AG08395 (cell line): ENCODE data around the gene IFT88.
A peak's percentile ranks its signal among the peaks of the same experiment; 100 is the strongest.

ENCODE experiments used
- DNase-seq: peaks from one replicate; pipeline ENCODE4 v3.0.0; 2012; ENCODE audit warnings: mixed read lengths, low spot score

The IFT88 gene

GRCh38 chr13:20566468-20566897, 474 bp upstream of the IFT88 start:
- no peak for DNase-seq

GRCh38 chr13:20567881-20568528, 1.0 kb downstream of the IFT88 start:
- DNase-seq = no peak

DNA sequence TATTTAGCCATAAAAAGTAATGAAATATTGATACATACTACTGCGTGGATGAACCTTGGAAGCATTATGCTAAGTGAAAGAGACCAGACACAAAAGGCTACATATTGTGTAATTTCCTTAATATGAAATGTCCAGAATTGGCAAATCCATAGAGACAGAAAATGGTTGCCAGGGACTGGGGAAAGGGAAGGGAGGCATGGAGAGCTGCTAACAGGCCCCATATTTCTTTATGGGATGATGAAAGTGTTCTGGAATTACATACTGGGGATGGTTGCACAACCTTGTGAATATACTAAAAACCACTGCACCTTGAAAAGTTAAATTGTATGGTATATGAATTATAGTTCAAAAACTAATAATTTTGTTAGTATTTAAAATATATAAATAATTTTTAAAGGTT, 3.6 kb downstream of the IFT88 start:
- DNase-seq = no peak

DNA sequence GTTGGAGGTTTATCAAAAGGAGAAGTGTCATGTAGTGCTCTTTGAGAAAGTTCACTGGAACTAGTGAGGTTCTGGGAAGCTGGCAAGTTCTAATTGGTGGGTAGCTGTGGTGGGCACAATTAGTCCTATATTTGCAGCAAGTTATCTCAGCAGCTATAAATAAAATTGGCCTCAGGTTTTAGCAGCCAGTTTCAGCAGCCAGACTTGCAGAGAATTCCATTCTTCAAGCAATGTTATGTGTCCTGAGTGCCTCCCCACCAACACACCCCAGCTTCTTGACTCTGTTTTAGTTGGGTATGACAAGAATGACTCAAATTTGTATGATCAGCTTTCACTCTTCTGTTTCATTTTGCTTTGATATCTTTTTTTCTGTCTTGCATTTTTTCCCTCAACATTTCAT, 4.7 kb downstream of the IFT88 start:
- DNase-seq = no peak

- DNase-seq = no peak
Measured at GRCh38 chr13:20573186-20573585, 6.2 kb downstream of the IFT88 start.

DNA sequence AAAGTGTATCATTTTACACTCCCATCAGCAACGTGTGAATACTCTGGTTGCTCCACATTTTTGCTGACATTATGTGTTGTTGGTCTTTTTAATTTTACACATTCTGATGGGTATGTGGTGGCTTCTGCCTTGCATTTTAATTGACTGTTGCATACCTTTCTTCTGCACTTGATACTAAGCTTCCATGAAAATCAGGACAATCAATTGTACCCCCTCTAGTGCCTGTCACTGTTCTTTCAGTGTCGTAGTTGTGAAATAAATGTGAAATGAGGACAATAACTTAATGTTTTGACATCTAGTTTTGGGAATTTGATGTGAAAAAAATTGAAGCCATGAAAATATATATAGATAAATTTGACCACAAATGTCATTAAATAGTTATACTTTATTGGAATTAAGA, 6.7 kb downstream of the IFT88 start:
- DNase-seq = no peak

- DNase-seq = no peak
Measured at GRCh38 chr13:20579191-20579590, 12.2 kb downstream of the IFT88 start.

GRCh38 chr13:20580257-20580656, 13.3 kb downstream of the IFT88 start:
- no peak for DNase-seq

DNA sequence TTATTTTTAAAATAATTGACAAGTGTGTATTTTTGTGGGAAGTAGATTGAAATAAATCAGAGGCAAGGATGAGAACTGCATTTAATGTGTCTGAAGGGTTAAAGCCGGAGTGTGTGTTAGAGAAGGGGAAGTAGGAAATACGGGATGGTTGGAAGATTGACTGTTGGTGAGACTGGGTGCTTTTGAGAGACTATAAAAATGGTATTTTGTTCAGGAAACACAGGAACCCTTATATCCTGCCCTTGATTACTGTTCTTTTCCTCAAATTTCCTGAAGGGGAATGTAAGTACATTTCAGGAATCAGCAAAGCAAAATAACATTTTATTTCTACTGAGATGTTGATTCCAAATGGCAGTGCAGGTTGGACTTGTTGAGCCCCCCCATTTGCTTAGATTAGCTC, 15.1 kb downstream of the IFT88 start:
- DNase-seq = no peak

- no peak for DNase-seq
Measured at GRCh38 chr13:20583803-20584293, 16.9 kb downstream of the IFT88 start.

DNA sequence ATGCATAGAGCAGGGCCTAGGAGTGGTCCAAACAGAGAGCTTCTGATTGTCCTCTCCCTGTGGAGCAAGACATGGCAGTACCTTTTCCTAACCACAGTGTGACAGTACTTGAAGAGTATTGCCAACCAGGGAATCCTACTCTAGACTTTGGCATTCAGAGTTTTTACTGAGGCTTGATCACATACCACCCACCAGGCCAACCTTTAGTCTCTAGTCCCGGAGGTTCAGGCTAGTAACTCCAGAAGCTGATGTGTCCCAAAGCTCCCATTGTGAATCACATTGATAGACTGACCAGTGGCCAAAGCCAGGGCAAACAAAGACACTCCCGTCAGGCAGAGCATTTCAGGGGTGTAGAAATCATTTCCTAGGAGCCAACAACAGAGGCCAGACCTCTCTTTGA, 18.4 kb downstream of the IFT88 start:
- no peak for DNase-seq

GRCh38 chr13:20588529-20589110, 21.7 kb downstream of the IFT88 start:
- no peak for DNase-seq

GRCh38 chr13:20590561-20590960, 23.6 kb downstream of the IFT88 start:
- no peak for DNase-seq

DNA sequence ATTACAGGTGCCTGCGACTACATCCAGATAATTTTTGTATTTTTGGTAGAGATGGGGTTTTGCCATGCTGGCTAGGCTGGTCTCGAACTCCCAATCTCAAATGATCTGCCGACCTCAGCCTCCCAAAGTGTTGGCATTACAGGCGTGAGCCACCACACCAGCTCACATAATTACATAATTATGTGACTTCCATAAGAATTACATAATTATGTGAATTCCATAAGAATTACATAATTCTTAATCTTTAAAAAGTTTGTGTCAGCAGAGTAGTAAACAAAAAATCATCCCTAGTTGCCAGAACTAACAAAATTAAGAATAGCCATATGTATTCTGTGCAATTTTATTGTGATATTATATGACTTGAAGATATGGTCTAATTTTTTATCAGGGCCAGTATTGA, 25.6 kb downstream of the IFT88 start:
- no peak for DNase-seq

DNA sequence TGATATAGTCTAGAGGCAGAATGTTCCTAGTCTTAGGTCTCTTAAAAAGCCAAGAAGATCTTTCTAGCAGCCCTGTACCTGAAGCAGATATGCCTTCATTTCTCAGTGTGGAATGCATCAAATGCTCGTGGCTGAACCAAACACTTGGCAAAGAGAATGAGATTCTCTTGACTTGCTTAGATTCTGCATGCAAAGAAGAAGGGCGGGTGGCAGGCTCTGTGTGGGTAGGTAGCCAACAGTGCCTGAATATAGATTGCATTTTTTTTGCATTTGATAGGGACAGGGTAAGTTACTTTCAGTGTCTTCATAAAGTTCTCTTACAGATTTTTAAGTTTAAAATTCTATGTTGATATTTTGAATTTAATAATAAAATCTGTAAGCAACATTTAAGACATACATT, 27.3 kb downstream of the IFT88 start:
- no peak for DNase-seq

- DNase-seq = no peak
Measured at GRCh38 chr13:20607015-20607414, 40.1 kb downstream of the IFT88 start.

GRCh38 chr13:20608438-20609020, 41.6 kb downstream of the IFT88 start:
- DNase-seq = no peak

DNA sequence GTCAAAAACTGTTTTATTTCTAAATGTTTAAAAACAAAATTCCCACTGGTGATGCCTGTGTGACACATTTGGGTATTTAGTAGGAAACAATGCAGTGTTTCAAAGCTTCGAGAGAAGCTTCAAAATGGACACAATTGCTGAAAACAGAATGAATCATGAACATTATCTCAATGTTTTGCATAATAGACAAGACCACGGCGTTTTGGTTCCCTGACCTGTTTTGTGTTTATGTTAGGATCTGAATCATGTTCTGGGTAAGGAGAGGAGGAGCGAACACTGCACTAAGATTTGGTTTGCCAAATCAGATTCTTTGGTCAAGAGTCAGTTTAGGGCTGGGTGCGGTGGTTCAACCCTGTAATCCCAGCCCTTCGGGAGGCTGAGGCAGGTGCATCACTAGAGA, 42.2 kb downstream of the IFT88 start:
- DNase-seq = peak; percentile 11

GRCh38 chr13:20610006-20610405, 43.0 kb downstream of the IFT88 start:
- DNase-seq = no peak

- DNase-seq = peak; percentile 48
Measured at GRCh38 chr13:20616059-20616797, 49.3 kb downstream of the IFT88 start.

DNA sequence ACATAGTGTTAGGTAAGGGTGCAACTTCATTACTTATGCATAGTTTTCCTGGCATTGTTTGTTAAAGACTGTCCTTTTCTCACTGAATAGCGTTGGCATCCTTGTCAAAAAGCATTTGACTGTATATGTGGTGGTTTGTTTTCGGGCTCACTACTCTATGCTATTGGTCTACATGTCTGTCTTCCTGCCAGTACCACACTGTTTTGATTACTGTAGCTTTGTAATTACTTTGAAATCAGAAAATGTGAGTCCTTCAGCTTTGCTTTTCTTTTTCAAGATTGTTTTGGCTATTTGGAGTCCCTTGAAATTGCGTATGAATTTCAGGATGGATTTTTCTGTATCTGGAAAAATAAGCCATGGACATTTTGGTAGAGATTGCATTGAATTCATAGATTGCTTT, 56.0 kb downstream of the IFT88 start:
- DNase-seq = no peak

DNA sequence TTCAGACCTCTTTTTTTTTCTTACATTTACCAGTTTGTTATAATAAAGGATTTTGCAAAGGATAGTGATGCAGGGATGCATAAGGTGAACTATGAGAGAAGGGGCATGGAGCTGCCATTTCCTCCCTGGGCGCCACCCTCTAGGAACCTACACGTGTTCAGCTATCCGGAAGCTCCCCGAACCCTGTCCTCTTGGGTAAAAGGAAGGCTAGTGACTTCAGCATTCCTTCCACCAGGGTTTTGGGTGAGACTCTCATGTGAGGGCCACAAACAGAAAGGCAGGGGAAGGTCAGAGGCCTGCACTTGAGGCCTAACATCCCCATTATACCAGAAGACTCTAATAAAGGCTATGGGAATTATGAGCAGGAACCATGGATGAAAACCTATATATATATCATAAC, 57.3 kb downstream of the IFT88 start:
- no peak for DNase-seq

DNA sequence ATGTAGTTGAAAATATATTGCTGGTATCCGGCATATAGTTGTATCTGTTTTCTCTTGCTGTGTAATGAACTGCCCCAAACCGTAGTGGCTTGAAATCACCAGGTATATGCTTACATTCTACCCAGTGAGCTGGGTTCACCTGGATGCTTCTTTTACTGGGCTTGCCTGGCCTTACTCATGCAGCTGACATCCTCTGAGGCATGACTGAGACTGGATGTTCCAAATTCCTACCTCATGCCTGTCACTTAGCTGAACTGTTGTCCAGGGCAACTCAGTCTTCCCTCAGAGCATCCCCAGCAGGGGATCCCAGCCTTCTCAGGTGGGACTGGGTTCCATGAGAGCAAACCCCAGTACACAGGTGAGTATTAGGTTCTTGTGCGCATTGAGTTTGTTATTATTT, 66.8 kb downstream of the IFT88 start:
- no peak for DNase-seq
